Stimulated activated CD4-positive, alpha-beta T cell treated with anti-CD3 and anti-CD28 coated beads, Interleukin-15, amount 100 ng/mL, for 24 hours (primary cell): ENCODE measurements around the gene FGA.

Experiments
- DNase-seq: peaks from one replicate; pipeline ENCODE4 v3.0.0-alpha.2; 2020

Gene FGA

DNA sequence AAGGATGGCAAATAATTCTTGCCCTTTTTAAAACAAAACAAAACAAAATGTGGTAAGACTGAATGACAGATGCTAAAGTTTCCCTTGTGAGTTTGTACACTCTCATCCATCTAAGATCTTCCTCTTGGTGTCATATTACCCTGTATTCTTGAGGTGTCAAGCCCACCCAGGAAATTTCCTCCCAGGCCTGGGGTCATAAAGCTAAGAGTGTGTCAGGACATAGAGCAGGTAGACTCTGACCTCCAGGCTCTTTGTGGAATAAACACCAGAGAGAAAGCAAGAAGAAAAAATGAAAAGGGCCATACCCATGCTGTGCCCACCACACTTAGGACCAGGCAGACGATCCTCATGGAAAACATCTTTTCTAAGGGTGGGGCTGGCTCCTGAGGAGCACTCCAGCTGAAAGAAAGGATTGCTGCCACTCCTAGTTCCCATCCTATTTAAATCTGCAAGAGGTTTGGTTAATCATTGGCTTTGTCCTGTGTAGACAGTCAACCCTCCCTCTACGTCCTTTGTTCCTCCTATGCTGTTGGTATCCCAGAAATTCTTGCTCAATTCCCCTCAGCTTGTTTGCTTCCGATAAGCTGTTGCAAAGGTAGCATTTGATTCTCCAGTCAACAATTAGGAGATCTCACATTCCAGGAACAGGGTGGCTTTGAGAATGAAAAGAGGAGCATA, at the start of gene FGA:
Gene FGA, minus strand, starts transcription at position 414 of the 678 bp plus-strand sequence. Its CDS starts 55 bp downstream, at position 359.
- no peak for DNase-seq

DNA sequence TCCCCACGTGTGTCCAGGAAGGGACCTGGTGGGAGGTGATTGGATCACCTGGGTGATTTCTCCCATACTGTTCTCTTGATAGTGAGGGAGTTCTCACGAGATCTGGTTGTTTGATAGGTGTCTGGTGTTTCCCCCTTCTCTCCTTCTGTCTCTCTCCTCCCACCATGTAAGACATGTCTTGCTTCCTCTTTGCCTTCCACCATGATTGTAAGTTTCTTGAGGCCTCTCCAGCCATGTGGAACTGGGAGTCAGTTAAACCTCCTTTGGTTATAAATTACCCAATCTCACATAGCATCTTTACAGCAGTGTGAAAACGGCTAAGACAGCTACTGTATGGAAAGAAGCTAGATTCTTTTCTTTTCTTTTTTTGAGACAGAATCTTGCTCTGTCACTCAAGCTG, 43.5 kb upstream of the FGA start:
- DNase-seq, result no peak

DNA sequence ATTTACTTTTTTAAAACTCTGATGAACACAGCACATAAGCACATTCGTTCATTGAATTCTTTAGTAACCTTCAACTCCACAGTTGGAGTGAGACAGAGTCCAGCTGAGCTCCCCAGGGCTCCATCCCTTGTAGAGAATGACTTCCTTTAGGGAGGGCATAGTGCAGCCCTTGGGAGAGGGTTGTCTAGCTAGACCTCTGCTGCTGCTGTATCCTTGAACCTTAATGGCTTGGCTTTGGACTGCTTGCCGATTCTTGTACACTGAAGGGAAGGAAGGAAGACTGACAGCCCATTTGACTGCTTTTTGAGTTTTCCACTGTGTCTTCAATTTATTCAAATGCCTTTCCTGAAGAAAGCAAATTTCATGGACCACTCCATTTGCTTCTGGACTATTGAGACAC, 41.3 kb upstream of the FGA start:
- DNase-seq, result no peak

GRCh38 chr4:154630324-154630723, 39.8 kb upstream of the FGA start:
- no peak for DNase-seq

- DNase-seq, result peak; percentile 78
These were observed 36.4 kb upstream of the FGA start for GRCh38 chr4:154626793-154627484.

DNA sequence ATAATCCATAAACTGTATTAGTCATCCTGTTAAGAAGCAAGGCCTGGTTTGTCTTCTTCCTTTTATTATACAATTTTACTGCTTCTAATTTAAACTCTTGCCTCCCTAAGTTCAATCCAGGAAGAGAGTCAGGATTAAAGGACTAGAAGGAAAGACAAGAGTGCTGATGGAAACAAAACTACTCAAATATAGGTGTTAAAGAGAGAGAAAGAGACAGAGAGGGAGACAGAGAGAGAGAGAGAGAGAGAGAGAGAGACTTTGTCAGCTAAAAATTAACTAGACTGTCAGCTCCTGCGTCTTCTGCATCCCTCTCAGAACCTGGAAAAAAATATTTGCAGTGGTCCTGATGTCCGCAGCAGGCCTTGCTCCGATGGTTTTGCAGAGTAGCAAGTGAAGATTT, 35.4 kb upstream of the FGA start:
- no peak for DNase-seq

DNA sequence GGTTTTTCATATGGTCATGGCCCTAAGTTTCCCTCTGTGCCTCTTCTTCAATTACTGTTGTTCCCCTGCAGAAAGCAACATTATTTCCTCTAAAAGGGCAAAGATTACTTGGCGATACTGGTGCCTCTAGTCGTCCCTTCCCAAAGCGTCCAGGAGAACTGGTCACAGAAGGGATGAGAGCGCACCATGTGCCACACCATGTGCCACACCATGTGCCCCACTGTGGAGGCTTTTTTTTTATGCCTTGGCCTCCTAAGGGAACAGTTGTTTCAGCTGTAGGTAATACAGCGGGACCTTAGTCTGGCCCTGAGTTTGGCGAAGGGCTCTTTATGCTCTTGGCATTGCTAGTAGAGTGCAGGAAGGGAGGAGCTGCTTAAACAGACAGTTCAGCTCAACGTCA, 33.5 kb upstream of the FGA start:
- no peak for DNase-seq

GRCh38 chr4:154623436-154623835, 32.9 kb upstream of the FGA start:
- DNase-seq, result no peak

DNA sequence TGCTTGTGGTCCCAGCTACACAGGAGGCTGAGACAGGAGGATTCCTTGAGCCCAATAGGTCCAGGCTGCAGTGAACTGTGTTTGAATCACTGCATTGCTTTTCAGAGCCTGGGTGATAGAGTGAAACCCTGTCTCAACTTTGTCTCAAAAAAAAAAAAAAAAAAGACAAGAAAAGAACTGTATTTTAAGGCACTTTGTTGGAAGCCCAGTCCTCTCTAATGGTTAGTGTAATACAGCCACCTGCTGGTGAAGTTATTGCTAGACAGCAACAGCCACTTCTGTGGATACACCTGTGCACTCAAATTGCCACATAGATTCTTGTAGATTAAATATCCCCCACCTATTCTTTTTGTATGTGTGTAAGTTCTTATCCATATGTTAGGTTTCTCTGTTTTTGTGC, 32.1 kb upstream of the FGA start:
- DNase-seq, result peak; percentile 12

- DNase-seq, result no peak
These were observed 29.6 kb upstream of the FGA start for GRCh38 chr4:154620111-154620510.

DNA sequence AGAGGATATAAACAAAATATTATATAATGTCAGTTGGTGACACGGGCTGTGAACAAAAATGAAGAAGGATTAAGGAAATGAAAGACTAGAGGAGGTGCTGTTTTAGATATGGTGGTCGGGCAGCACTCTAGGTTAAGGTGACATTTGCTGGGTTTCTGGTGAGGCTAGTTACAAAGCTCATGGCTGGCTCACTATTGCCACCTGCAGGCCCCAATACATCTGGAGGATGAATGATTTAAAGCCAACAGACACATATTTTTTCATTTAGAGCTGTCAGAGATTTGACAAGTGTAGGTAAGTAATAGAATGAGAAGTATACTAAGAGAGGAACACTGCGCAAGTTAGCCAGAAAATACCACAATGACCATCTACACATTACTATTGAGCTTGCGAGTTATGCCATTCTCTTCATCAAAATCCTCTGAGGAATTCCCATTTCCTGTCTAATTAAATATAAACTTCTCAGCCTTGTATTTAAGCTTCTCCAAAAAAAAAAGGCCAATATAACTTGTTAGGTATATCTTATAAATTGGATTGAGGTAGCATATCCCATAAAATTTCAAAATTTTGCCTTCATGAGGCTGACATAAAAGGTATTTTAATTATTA, 28.3 kb upstream of the FGA start:
- peak; percentile 72 for DNase-seq

DNA sequence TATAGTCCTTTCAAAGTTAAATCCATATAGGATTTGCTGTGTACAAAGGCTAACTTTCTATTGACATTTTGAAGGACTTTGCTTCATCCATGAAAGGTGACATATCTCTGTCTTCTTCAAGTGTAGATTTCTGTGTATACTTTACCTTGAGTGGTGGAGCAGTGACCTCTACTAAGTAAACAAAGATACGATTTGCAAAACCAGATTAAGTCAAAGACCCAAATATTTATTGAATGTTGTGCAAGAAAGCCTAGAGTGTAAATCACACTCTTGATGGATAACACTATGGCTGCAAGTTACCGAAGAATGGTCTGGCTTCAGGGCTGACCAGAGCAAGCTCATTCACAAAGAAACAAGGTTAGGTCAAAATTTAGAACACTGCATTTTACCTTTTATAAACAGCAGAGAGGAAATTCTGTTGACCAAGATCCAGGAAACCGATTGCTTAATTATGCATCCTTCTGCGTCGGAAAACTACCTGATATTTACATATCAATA, 27.3 kb upstream of the FGA start:
- no peak for DNase-seq

- DNase-seq, result no peak
These were observed 26.2 kb upstream of the FGA start for GRCh38 chr4:154616731-154617130.

GRCh38 chr4:154616287-154616686, 25.7 kb upstream of the FGA start:
- DNase-seq, result no peak

GRCh38 chr4:154615211-154615610, 24.7 kb upstream of the FGA start:
- no peak for DNase-seq

DNA sequence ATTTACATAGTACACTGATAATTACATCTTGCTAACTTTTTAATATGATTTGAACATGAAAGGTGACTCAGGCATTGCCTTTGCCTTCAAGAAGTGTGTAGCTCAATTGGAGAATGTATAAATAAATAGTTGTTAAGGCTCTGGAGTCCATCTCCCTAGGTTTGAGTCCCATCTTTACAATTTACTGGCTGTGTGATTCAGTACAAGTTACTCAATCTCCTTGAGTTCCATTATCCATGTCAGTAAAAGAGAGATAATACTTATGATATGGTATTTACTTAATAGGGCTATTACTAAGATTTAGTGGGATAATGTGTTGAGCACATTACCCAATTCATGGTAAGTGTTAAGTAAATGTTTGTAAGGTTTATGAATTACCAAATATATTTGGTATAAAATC, 23.8 kb upstream of the FGA start:
- no peak for DNase-seq

DNA sequence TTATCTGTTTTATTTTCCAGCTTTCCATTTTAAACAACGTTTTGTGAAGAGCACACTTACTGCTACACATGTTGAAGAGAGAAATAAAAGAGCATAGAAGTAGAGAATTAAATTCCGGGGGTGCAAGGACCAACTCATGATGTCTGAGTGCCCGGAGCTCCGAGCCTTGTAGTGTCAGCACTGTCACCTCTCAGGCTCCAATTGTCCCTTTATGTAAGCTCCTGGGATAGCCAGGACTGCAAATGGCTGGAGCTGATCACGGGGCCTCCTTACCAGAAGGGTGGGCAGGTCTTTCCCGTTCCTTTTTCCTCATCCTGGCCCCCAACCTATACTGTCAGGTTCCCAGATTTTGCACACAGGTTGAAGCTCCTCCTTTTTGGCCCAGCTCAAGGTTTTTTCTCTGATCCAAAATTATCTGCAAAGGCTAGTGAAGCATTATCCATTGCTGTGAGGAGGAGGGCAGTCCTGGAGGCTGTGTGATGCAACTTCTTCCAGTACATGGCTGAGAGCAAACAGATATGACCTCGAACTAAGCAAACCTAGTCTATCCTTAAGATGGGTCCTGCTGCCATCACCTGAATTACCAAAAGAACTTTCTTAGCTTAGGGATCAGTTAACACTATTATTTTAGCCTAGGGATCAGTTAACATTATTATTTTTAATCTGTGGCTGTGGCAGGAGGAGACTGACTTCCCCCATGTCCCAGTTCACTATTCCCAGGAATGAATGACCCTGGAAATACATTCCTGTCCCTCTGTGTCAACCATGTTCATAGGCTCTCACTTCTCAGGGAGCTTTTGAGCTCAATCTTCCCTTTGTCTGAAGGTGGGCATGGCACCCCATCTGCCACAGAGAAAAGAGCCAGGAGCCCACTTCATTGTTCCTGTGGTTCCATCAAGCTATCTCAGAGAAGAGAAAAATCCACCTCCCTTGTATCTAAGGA, 22.2 kb upstream of the FGA start, which contains the start of gene FGG:
Gene FGG, minus strand, starts transcription at position 185 of the 943 bp plus-strand sequence. Its CDS starts 47 bp downstream, at position 138.
- no peak for DNase-seq

DNA sequence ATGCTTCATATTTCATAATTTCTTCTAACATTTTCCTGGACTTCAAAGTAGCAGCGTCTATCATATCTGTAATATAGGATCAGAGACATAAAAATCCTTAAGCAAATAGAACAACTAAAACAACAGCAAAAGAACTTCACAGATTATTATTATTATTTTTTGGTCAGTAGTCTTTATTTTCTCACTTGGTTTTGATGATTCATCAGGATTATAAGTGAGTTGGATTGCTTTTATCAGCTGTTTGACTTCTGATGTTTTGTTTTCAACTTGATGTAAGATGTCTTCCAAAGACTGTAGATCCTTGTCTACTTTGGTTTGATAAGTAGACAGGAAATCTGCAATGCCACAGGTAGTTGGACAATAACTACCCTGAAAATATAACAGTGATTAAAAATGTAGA, 21.3 kb upstream of the FGA start:
- DNase-seq, result no peak

DNA sequence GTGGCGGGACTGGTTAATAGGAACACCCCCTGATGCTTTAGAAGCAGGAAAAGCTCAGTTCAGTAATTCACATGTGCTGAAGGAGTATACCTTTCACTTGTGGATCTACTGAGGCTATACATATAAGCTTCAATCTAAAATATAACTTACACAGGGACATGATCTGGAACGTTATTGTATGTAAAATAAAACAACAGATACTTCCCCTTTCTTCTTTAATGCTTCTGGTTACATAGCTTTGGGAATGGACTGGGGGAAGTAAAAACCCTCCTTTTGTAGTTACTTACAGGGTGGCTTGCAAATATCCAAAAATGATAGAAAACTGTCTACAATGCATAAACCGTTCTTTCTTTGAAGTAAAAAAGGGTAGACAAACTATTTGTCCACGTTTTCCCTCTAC, 20.0 kb upstream of the FGA start:
- no peak for DNase-seq

DNA sequence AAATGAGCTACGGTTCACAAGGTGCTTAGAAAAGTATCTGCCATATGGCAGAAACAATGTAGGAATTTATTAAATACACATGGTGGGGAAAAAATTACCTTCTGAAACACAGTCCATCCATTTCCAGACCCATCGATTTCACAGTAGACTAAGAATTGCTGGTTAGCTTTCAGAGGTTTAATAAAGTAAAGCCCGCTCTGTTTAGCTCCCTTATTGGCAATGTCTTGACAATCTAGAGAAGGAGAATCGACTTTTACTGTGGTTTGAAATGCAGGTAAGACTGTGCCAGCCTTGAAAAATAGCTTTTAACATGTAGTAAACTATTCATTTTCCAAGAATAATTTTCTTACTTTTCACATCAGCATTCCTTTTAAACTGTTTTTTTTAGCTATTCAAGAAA, 19.0 kb upstream of the FGA start:
- no peak for DNase-seq

GRCh38 chr4:154608361-154609252, 18.1 kb upstream of the FGA start:
- no peak for DNase-seq
